NB4 (cell line): ENCODE results near the gene TMEM214.

Experiments used
- DNase-seq: peaks from one replicate; pipeline ENCODE4 v3.0.0; 2010; ENCODE audit warnings: low read depth
- H3K4me3 ChIP-seq: one replicate; pipeline ENCODE4 v1.5.1; 2011; ENCODE audit warnings: mild to moderate bottlenecking, low read depth, low read length, moderate library complexity
- MYC ChIP-seq: IDR thresholded peaks from 2 replicates; pipeline ENCODE4 v1.6.1; 2011; ENCODE audit warnings: low read depth, low read length
- POLR2A ChIP-seq: IDR thresholded peaks from 2 replicates; pipeline ENCODE4 v1.6.1; 2011; ENCODE audit warnings: mild to moderate bottlenecking; ENCODE audit not compliant: insufficient read length; ENCODE audit errors: extremely low read depth
- TF ChIP-seq, protein P1 (sequence below): IDR thresholded peaks from 2 replicates; pipeline ENCODE4 v1.6.1; 2011; ENCODE audit warnings: low read depth, low read length
- TF ChIP-seq, protein P2 (sequence below): IDR thresholded peaks from one replicate; pipeline ENCODE4 v1.5.1; 2012; ENCODE audit warnings: low read depth, low read length

TMEM214 gene

DNA sequence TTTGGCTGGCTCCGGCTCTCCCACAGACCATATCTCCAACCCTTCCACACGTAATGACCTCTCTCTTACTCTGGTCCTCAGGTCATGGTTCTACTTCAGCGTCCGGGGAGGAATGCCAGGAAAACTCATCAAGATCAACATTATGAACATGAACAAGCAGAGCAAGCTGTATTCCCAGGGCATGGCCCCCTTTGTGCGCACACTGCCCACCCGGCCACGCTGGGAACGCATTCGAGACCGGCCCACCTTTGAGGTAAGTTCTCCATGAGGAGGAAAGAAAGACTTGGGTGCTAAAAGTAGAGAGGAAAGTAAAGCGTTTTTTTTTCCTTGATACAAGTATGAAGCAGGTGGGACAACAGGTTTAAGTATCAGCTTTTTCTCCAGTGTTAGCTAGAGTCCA lies 20.6 kb downstream of the TMEM214 start:
- H3K4me3 ChIP-seq, result no peak overlapping the region
- TF ChIP-seq, protein P1, sequence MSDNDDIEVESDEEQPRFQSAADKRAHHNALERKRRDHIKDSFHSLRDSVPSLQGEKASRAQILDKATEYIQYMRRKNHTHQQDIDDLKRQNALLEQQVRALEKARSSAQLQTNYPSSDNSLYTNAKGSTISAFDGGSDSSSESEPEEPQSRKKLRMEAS, result no peak
- no peak for TF ChIP-seq MYC
- TF ChIP-seq POLR2A, result no peak
- TF ChIP-seq, protein P2, sequence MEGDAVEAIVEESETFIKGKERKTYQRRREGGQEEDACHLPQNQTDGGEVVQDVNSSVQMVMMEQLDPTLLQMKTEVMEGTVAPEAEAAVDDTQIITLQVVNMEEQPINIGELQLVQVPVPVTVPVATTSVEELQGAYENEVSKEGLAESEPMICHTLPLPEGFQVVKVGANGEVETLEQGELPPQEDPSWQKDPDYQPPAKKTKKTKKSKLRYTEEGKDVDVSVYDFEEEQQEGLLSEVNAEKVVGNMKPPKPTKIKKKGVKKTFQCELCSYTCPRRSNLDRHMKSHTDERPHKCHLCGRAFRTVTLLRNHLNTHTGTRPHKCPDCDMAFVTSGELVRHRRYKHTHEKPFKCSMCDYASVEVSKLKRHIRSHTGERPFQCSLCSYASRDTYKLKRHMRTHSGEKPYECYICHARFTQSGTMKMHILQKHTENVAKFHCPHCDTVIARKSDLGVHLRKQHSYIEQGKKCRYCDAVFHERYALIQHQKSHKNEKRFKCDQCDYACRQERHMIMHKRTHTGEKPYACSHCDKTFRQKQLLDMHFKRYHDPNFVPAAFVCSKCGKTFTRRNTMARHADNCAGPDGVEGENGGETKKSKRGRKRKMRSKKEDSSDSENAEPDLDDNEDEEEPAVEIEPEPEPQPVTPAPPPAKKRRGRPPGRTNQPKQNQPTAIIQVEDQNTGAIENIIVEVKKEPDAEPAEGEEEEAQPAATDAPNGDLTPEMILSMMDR, result no peak
- no peak for DNase-seq

DNA sequence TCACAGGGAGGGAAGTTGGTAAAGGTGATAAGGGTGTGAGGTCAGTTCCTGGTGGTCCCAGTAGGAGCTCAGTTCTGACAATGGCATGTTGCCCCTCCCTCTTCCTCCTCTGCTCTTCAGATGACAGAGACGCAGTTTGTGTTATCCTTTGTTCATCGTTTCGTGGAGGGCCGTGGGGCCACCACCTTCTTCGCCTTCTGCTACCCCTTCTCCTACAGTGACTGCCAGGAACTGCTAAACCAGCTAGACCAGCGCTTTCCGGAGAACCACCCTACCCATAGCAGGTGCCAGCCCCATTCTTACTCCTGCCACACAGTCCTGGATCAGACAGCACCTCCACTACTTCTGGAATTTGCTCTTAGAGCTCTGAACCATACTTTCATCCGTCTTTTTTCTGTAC lies 21.0 kb downstream of the TMEM214 start:
- TF ChIP-seq POLR2A (no peak), MYC (no peak)
- TF ChIP-seq, protein P2, result no peak
- TF ChIP-seq, protein P1, result no peak
- H3K4me3 ChIP-seq, result no peak overlapping the region
- no peak for DNase-seq

DNA sequence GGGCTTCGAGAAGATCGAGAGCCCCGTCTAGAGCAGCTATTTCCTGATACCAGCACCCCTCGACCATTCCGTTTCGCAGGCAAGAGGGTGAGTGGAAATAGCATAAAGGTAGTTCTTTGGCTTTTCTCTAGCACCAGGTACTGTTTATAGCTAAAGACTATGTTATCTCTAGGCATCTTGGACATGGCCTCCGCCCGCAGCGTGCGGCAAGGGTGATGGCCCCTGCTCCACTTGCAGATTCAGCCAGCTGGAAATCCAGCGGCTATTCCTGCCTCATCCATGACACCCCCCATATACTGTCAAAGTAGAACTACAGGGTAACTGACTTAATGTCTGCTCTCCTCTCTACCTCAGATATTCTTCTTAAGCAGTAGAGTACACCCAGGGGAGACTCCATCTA lies 22.0 kb downstream of the TMEM214 start:
- TF ChIP-seq, protein P1, result no peak
- TF ChIP-seq, protein P2, result no peak
- TF ChIP-seq MYC, result no peak
- TF ChIP-seq POLR2A, result no peak
- no peak overlapping the region for H3K4me3 ChIP-seq
- no peak for DNase-seq

DNA sequence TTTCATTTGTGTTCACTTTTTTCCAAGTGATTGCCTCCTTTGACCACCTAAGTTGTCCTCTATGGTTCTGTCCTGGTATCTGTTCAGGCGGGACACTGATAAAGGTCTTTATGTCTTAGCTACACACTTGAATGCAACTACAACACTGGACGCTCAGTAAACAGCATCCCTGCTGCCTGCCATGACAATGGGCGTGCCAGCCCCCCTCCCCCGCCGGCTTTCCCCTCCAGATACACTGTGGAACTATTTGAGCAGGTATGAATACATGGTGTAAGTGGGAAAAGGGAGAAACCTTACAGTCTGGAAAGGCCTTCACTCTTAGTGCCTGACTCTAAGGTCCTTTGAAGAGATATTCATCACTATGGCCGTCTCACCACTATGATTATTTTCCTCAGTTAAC lies 24.4 kb downstream of the TMEM214 start:
- no peak overlapping the region for H3K4me3 ChIP-seq
- TF ChIP-seq POLR2A (no peak), MYC (no peak)
- TF ChIP-seq, protein P1, result no peak
- TF ChIP-seq, protein P2, result no peak

DNA sequence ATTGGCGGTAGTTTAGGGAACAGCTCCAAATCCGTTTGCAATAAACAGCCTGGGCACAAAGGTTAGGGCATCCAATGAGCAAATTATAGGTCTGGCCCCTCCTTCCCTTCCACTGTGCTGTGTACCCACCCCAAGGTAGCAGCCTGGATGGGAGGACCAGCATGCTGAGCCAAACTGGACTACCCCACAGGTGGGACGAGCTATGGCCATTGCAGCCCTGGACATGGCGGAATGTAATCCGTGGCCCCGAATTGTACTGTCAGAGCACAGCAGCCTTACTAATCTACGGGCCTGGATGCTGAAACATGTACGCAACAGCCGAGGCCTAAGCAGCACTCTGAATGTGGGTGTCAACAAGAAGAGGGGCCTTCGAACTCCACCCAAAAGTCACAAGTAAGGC lies 25.4 kb downstream of the TMEM214 start:
- H3K4me3 ChIP-seq, result no peak overlapping the region
- no peak for DNase-seq
- TF ChIP-seq, protein P2, result no peak
- TF ChIP-seq POLR2A (no peak), MYC (no peak)
- TF ChIP-seq, protein P1, result no peak

More for the DNA sequence above, 24.4 kb downstream of the TMEM214 start:
- DNase-seq, result no peak

DNA sequence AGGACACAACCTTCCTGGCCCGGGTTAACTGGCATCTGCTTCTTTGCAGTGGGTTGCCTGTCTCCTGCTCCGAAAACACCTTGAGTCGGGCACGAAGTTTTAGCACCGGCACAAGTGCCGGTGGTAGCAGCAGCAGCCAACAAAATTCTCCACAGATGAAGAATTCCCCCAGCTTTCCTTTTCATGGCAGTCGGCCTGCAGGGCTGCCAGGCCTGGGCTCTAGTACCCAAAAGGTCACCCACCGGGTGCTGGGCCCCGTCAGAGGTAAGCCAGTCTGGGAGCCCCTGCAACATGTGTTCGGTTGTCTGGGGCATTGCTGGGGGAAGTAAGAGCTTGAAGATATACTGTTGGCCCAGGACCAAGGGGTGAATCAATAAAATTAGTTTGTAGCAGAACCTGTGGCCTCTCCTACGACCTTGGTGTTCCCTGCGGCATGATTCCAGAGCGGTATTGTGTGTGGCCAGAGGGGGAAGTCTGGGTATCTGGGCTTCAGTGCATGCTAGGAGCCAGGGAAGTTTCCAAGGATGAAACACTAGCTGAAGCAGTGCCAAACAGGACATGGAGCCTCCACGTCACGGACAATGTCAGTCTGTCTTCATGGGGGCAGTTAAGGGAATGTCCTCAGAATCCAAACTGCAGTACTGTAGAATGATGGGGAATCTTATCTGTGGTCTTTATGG lies 26.5 kb downstream of the TMEM214 start:
- H3K4me3 ChIP-seq, result no peak overlapping the region
- TF ChIP-seq MYC (no peak), POLR2A (no peak)
- TF ChIP-seq, protein P2, result no peak
- TF ChIP-seq, protein P1, result no peak
- DNase-seq, result no peak
